GM21786 (cell line): Measurements from ENCODE around the gene REXO1.

Experiments
- ATAC-seq: cut with Tn5 transposase; IDR thresholded peaks from one replicate; pipeline ENCODE4 v1.9.1; 2021; ENCODE audit not compliant: unreplicated experiment

The REXO1 gene

DNA sequence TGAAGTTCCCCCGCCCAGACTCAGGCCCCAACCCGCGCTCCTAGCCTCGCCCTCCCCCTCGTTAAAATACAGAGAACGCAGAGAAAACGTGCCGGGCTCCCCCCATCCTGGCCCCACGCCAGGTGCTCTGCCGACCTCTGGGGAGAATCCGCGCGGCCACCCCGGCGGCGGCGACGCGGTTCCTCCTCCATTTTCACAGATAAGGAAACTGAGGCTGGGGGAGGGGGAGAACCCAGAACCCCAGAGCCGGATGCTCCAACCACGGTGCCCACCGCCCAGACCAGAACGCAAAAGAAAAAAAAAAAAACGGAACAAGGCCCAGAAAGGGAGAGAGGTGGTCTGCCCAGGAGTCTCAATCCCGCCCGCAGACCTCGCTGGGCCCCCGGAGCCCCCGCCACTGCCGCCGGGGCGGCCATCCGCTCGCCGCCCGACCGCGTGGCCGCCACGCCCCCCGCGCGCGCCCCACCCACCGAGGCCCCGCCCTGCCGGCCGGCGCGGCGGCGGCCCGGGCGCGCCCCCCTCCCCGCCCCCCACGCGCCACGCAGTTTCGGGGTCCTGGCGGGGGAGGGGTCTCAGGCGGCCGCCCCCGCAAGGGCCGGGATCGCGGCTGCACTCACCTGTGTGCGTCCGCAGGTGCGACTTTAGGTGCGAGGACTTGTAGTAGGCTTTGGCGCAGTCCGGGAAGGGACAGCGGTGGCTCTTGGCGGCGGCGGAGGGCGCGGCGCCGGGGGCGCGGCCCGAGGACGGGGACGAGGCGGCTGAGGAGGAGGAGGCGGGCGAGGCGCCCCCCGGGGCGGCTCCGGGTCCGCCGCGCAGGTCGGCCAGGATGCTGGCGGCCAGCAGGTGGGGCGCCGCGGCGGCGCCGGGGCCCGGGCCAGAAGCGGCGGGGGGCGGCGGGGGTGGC lies 14.4 kb upstream of the REXO1 start:
- no peak for ATAC-seq

DNA sequence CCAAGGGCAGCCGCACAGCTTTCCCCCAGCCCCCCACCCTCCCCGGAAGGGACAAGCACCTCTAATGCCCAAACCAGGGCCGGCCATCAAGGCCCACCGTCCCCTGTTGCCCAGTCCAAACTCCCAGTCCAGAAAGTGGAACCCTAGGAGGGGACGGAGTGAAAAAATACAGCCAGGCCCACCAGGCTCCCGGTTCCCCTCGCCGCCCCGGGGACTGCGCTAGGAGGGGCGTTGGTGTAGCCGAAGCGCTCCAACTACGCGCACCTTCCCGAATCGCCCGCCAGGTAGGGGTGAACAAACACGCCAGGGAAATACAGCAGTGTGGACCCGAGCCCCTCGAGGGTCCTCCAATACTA lies 13.8 kb upstream of the REXO1 start:
- ATAC-seq: no peak

- no peak for ATAC-seq
Observed at GRCh38 chr19:1861599-1862031, 13.3 kb upstream of the REXO1 start.

DNA sequence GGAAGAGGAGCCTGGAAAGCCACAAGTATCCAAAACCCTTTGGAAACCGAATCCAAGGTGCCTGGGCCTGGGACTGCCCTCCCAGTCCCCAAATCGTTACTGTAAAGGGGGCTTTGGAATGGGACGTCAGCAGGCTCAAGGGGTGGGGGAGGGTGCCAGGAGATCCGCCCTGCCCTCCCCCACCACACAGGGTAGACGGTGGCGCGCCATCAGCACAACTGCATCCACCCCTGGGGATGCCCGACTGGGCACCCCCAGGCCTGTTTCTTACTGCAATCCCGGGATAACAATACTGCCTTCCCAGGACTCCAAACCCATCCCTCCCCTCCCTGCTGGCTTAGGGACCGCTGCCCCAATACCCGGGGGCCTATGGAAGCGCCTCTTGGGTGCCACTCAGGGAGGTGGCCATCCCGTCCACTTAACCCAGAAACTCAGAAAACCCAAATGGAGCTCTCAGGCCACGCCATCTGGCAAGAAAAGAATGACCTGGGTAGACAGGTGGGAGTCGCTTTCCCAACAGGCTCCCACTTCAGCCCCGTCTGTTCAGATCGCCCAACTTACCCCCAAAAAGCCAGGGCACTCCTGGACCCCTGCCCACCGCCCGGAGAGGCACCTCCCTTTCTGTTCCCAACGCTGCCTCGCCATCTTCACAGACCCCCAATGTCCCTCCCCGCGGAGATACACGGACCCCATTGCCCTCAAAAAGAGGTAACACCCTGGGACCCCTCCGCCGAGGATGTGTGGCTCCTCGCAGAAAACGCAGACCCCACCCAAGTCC lies 12.7 kb upstream of the REXO1 start:
- no peak for ATAC-seq

DNA sequence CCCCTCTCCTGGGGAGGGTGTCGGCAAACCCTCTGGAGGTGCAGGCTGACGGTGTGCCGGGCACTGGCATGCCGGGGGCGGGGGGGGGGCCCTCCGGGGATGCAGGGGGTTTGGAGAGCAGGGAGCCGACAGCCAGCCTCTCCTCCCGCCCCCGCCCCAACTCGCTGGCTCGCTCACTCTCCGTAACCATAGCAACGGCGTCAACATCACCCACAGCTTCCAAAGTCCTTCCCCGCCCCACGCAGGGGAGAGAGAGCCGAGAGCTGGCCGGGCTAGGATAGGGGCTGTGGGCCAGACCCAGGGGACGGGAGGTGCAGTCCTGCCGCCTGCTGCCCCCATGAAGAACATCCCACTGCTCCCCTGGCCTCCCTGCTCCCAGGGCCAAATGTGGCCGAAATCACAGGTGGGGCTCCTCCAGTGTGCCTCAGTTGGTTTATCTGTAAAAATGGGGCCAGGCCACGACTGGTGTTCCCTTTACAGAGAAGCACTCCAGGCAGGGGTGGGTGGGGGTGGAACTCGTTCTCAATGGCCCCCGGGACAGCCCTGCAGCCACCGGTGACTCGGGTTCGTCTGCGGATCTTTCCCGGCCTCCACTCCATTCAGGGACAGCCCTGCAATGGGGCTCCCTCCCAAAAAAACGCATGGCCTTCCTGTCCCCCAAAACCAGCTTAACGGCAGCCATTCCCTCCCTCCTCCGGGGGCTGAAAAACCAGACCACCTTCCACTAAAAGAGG lies 11.9 kb upstream of the REXO1 start:
- no peak for ATAC-seq

DNA sequence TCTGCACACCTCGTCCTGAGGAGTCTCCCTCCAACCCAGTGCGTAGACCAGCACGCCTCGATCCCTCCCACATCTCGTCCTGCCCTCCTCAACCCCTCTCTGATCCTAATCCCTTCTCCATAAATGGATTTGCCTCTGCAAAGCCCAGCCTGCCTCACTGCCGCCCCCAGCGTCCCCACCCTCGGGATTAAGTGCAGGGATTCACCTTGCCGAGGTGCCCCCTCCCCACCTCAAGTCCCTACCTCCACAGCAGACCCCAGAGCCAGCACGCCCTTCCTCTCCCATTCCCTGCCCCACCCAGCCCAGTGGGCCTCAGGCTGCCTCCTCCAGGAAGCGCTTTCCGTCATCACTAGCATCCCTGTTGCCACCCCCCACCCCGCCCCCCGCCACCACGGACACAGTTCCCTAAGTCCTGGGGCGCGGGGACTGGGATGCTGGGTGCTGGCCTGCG lies 11.1 kb upstream of the REXO1 start:
- ATAC-seq: no peak

- no peak for ATAC-seq
Observed at GRCh38 chr19:1858412-1859081, 10.3 kb upstream of the REXO1 start.

GRCh38 chr19:1857648-1858326 lies 9.5 kb upstream of the REXO1 start:
- no peak for ATAC-seq

DNA sequence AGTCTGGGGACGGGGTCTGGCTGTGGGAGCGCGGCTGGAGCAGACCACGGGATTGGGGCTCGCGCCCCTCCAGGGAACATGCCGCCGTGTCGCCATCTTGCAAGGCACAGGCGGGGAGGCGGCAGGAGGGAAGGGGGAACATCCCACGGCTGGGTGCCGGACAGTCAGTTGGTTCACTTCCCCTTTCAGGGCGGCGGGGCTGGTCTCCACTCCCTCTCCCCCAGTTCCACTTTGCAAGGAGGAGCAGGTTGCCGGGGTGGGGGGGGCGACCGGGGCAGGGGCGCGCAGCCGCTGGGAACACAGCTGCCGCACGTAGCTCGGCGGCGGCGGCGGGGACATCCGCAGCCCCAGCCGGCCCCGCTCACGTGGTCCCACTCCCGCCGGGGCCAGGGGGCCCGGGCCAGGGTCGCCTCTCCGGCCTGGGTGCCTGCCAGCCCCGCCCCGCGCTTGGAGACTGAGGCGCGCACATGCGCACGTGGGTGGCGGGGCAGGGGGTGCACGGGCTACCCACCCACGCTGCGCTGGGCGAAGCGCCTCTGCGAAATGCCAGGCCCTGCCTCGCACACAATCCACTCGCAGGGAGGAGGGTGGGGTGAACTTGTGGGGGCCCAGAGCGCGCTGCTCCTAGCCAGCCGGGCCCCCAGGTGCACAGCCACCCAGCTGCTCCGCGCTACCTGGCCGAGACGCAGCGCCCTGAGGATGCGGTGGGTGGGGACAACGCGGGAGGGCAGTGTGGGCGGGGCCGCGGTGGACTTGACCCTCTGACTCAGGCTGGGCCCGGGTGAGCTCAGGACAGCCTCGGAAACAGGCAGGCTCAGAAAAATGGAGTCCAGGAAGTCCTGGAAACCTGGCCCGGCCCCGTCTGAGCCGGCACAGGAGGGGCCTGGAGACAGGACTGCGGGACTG lies 8.7 kb upstream of the REXO1 start:
- no peak for ATAC-seq

DNA sequence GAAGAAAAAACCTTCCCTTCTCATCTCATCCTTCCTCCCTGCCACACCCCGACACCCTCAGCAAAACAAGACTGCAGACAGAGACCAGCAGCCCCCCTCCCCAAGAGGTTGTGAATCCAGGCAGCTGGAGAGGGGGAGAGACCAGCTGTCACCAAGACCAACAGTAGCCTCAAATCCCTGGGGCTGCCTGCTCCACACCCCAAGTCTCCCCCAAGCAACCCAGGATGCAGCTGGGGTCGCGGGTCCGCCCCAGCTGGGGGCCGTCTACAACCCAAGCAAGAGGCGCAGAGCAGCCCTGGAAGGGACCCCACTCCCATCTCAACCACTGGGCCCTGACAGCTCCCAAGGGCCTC lies 8.0 kb upstream of the REXO1 start:
- no peak for ATAC-seq

DNA sequence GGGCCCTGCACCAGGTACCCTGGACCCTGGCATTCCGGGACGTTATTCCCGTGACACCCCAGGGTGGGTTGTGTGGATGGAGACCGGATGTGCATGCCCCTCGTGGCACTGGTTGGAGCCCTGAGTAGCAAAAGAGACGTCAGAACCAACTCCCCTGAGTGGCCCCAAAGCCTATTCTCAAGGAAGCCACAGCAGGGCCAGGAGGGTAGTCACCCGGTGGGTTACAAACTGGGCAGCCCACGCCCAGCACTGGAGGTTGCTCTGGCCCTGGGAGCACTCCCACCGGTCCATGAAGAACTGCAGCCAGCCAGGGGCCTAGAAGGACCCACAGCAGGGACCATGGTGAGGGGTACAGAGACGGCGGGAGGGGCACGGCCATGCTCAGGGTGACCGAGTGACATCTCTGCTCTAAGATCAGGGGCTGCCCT lies 7.6 kb upstream of the REXO1 start:
- ATAC-seq: no peak

GRCh38 chr19:1855040-1855827 lies 7.0 kb upstream of the REXO1 start:
- ATAC-seq: no peak

- no peak for ATAC-seq
Observed at GRCh38 chr19:1854542-1855039, 6.3 kb upstream of the REXO1 start.

- ATAC-seq: no peak
Observed at GRCh38 chr19:1854039-1854541, 5.8 kb upstream of the REXO1 start.

DNA sequence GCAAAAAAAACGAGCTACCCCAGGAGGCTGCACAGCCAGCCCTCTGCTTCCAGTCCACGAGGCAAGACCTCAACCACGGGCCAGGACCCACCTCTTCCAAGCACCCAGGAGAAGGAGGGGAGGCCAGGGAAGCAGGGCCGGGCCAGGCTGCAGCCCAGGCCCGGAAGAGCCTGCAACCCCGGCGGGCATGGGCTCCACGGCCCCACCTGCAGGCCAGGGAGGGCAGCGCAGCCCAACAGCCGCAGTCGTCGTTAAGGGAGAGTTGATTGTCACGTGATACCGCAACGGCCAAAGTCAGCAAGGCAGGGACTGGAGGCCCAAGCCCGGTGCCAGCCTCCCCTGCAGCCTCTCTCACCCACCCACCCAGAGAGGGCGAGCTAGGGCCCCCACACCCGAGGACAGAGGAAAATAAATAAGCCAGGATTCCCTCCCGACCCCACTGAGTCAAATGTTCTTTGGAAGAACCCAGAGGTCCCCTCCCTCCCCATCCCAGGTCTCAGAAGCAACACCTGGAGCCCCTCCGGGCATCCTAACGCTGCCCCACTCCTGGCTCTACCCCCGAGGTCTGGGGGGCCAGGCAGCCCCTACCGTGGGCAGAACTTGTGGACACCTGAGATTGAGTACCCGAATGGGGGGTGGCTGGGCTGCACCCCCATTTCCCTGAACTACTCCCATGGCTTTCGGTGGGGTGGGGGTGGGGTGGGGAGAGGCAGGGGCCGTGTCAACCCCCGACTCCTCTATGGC lies 5.2 kb upstream of the REXO1 start:
- no peak for ATAC-seq

DNA sequence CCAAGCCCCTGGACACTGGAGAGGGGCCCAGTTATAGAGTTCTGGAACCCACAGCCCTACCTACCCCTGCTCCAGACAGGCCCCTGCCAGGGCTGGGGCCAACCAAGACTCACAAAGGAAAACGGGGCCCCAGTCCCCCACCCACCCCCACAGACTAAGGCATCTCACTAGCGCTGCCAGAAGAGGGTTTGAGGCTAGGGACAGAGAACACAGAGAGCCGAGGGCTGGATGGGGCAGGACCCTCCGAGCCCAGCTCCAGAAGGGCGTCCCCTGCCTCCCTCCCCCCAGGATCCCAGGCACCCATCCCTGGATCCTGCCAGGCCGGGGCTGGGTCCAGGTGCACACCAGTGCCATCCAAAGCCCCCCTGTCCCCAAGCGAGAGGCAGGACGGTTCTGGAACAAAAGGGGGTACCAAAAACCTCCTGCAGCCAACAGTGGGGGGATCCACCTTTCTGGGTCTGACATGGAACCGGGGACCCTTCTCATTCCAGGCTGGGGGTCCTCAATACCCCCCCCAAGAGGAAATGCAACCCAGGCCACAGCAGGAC lies 4.4 kb upstream of the REXO1 start:
- ATAC-seq: no peak
